A673 (cell line): ENCODE data around the gene BRSK1. TPM values are rescaled to one million over a fixed set of nuclear protein-coding genes. Genes with fewer than 3 reads are reported as not detected.

Experiments used
- BruUV-seq: library from RNA; stranded (reverse); fragments of 400-500 nt; replicated peaks from 2 replicates; lab custom pipeline; 2021; lab: Mats Ljungman, UMichigan
- CTCF ChIA-PET: fragments of 300-600 bp; sonication (Branson Sonifier 250); formaldehyde crosslinking; loops from one replicate; lab custom pipeline; 2022; ENCODE audit warnings: antibody characterized with exemption; lab: Charles Lee
- POLR2A ChIA-PET: fragments of 300-600 bp; sonication (Branson Sonifier 250); formaldehyde crosslinking; loops from one replicate; lab custom pipeline; 2022; ENCODE audit warnings: antibody characterized with exemption; ENCODE audit not compliant: low non-redundant PET; lab: Charles Lee
- DNase-seq: peaks from one replicate; pipeline ENCODE4 v3.0.0-alpha.2; 2015; ENCODE audit warnings: low spot score
- H3K27ac ChIP-seq: fragments of 200-600 bp; sonication (generic); 2 replicates; pipeline ENCODE4 v1.5.1; 2016; ENCODE audit warnings: mixed run types, low read depth, mild to moderate bottlenecking, mixed read lengths, antibody characterized with exemption, low read length; ENCODE audit not compliant: poor library complexity, severe bottlenecking
- H3K27me3 ChIP-seq: fragments of 200-600 bp; sonication (generic); replicated peaks from 2 replicates; pipeline ENCODE4 v1.6.1; 2017; ENCODE audit warnings: mixed run types, low read depth, mild to moderate bottlenecking, mixed read lengths, antibody characterized with exemption, low read length; ENCODE audit not compliant: insufficient read depth, poor library complexity
- H3K36me3 ChIP-seq: fragments of 200-600 bp; sonication (generic); 2 replicates; pipeline ENCODE4 v1.6.1; 2016; ENCODE audit warnings: mixed run types, mild to moderate bottlenecking, mixed read lengths, antibody characterized with exemption, low read length; ENCODE audit not compliant: insufficient read depth, poor library complexity, severe bottlenecking
- H3K4me1 ChIP-seq: fragments of 200-600 bp; sonication (generic); 2 replicates; pipeline ENCODE4 v1.6.1; 2017; ENCODE audit warnings: mixed run types, mild to moderate bottlenecking, mixed read lengths, antibody characterized with exemption, low read length; ENCODE audit not compliant: insufficient read depth, poor library complexity, severe bottlenecking
- H3K4me3 ChIP-seq: fragments of 200-600 bp; sonication (generic); 2 replicates; pipeline ENCODE4 v1.5.1; 2016; ENCODE audit warnings: low read depth, mixed run types, mild to moderate bottlenecking, mixed read lengths, low read length; ENCODE audit not compliant: poor library complexity, severe bottlenecking
- H3K9me3 ChIP-seq: fragments of 200-600 bp; sonication (generic); 2 replicates; pipeline ENCODE4 v1.6.1; 2016; ENCODE audit warnings: mixed run types, low read depth, mild to moderate bottlenecking, mixed read lengths, antibody characterized with exemption, low read length; ENCODE audit not compliant: poor library complexity, severe bottlenecking
- EZH2 ChIP-seq: fragments of 200-600 bp; sonication (generic); IDR thresholded peaks from 2 replicates; pipeline ENCODE4 v1.6.1; 2017; ENCODE audit warnings: borderline replicate concordance, low read depth, mild to moderate bottlenecking, mixed read lengths, antibody characterized with exemption, low read length; ENCODE audit not compliant: poor library complexity, severe bottlenecking
- intact Hi-C: fragments of 100-400 bp; cut with micrococcal nuclease; formaldehyde crosslinking; loops from one replicate; pipeline ENCODE4 v1.10.0; 2022; ENCODE audit not compliant: unreplicated experiment
- total RNA-seq: library from RNA; stranded (reverse); gene quantifications from 2 replicates; pipeline ENCODE4 v1.2.3, GENCODE V29; 2021
- TF ChIP-seq, protein P1 (sequence below): fragments of 300-800, 200-600 bp; sonication (generic); conservative IDR thresholded peaks from 2 replicates; pipeline ENCODE4 v1.5.1; 2017; ENCODE audit warnings: low read depth, mild to moderate bottlenecking, antibody characterized with exemption, low read length, moderate library complexity, mixed read lengths

Gene BRSK1
- total RNA-seq, 1 experiment from 2014 or later = 30.5 TPM

DNA sequence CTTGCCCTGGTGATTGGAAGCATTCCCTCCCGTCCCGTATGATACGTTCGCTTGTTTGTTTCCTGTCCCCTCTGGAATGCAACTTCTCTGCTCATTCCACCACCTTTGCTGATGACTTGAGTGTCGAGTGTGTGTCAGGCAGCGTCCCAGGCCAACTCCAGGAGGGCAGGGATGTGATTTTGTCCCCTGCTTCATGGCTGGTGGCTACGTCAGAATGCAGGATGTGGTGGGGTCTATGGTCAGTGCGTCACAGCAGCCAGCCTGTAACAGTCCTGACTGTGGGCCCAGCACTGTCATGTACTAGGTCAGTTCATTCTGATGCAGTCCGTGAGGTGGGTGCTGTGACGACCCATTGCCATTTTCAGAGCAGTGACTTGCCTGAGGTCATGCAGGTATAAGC is 16.2 kb downstream of the BRSK1 start:
- CTCF ChIA-PET = no interaction called here
- POLR2A ChIA-PET = no interaction called here
- no peaks in the 10 kb centered on the region for H3K27me3 ChIP-seq
- H3K9me3 ChIP-seq = no peaks in the 10 kb centered on the region
- no peak for TF ChIP-seq EZH2
- TF ChIP-seq, protein P1, sequence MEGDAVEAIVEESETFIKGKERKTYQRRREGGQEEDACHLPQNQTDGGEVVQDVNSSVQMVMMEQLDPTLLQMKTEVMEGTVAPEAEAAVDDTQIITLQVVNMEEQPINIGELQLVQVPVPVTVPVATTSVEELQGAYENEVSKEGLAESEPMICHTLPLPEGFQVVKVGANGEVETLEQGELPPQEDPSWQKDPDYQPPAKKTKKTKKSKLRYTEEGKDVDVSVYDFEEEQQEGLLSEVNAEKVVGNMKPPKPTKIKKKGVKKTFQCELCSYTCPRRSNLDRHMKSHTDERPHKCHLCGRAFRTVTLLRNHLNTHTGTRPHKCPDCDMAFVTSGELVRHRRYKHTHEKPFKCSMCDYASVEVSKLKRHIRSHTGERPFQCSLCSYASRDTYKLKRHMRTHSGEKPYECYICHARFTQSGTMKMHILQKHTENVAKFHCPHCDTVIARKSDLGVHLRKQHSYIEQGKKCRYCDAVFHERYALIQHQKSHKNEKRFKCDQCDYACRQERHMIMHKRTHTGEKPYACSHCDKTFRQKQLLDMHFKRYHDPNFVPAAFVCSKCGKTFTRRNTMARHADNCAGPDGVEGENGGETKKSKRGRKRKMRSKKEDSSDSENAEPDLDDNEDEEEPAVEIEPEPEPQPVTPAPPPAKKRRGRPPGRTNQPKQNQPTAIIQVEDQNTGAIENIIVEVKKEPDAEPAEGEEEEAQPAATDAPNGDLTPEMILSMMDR = no peak
- BruUV-seq = no TSS peak
- peaks cover 4% of the 10 kb centered on the region for H3K4me1 ChIP-seq
- no peak for DNase-seq
- H3K27ac ChIP-seq = no peak overlapping the region
- intact Hi-C loops = loop anchor here (10.0 kb wide), 1 partner anchor 85 kb away; the partner anchor contains the start of genes RPL28 and TMEM238
- peaks cover 21% of the 10 kb centered on the region for H3K36me3 ChIP-seq
- H3K4me3 ChIP-seq = no peak overlapping the region

DNA sequence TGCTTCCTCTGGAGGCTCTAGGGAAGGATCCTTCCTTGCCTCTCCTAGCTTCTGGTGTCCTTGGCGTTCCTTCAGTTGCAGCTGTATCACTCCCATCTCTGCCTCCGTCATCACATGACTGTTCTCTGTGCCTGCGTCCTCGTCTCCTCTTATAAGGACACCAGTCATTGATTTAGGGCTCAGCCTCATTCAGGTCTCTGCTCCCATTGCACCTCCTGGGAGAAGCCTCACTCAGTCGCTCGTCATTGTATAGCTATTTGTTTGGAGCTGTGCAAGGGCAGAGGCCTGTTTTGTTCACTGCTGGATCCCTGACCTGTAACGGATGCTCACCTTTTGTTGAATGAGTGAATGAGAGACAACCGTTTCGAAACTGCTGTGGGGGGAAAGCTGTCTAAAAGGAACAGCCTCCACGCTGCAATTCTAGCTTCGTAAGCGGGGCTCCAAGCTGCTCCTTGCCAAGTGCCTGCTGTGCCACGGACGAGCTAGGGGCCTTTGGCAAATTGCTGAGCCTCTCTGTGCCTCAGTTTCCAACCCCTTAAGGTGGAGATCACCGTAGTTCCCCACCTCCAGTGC is 17.2 kb downstream of the BRSK1 start:
- CTCF ChIA-PET = interaction anchor here (0.5 to 1.5 kb wide), 6 partner anchors 9 to 160 kb away, joined by 3 to 7 read pairs (median 4); partner anchors contain the start of genes DNAAF3, HSPBP1 and KMT5C
- Histone ChIP-seq H3K27ac (no peak overlapping the region), H3K36me3 (peaks cover 31% of the 10 kb centered on the region), H3K4me3 (no peak overlapping the region), H3K9me3 (no peaks in the 10 kb centered on the region), H3K27me3 (no peaks in the 10 kb centered on the region), H3K4me1 (peaks cover 4% of the 10 kb centered on the region)
- BruUV-seq = no TSS peak
- POLR2A ChIA-PET = interaction anchor here (0.6 to 0.7 kb wide), 4 partner anchors 13 to 107 kb away, joined by 3 to 11 read pairs (median 6); partner anchors contain the start of genes HSPBP1, KMT5C and UBE2S
- TF ChIP-seq EZH2 = no peak
- TF ChIP-seq, protein P1 = no peak
- no peak for DNase-seq
- intact Hi-C loops = loop anchor here (10.0 kb wide), 1 partner anchor 84 kb away; the partner anchor contains the start of genes RPL28 and TMEM238

DNA sequence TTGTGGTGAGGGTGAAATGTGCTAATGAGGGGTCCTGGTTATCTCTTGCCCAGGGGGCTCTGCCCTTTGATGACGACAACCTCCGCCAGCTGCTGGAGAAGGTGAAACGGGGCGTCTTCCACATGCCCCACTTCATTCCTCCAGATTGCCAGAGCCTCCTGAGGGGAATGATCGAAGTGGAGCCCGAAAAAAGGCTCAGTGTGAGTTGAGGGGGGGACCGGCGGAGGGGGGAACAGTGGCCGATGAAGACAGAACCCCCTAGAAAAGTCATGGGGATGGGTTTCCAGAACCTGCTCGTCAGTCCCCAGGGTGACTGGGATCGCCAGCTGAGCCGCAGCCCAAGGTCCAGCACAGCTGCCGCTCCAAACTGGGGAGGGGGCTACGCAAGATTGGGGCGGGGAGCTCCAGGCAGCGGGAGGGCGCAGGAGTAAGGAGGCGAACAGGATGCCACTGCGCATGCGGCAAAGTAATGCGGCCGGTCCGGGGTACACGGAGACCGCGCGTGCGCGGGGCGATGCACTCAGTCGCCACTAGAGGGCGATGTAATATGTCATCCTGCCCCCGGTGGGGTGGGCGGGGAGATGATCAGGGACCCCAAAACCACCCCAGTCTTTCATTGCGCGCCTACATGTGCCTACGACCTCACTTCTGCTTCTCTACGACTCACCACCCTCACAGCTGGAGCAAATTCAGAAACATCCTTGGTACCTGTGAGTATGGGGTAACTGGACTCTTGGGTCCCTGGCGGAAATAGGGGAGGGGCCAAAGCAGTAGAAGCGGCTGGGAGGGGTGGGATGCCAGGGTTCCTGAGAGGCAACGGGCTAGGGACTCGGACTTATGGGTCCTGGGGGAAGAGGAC is 17.9 kb downstream of the BRSK1 start:
- no TSS peak for BruUV-seq
- peak; percentile 88 for DNase-seq
- peaks cover 38% of the 10 kb centered on the region for H3K36me3 ChIP-seq
- H3K9me3 ChIP-seq = no peaks in the 10 kb centered on the region
- intact Hi-C loops = loop anchor here (10.0 kb wide), 1 partner anchor 83 kb away; the partner anchor contains the start of genes RPL28 and TMEM238
- no peak overlapping the region for H3K27ac ChIP-seq
- H3K27me3 ChIP-seq = no peaks in the 10 kb centered on the region
- H3K4me1 ChIP-seq = peaks cover 4% of the 10 kb centered on the region
- CTCF ChIA-PET = interaction anchor here (0.5 to 1.5 kb wide), 6 partner anchors 9 to 161 kb away, joined by 3 to 7 read pairs (median 4); partner anchors contain the start of genes DNAAF3, HSPBP1 and KMT5C
- TF ChIP-seq, protein P1 = peak; percentile 98
- TF ChIP-seq EZH2 = no peak
- H3K4me3 ChIP-seq = peak overlapping the region; percentile 33
- POLR2A ChIA-PET = interaction anchor here (0.6 to 0.7 kb wide), 2 partner anchors 22 to 38 kb away, joined by 3 to 11 read pairs; partner anchors contain the start of genes HSPBP1 and KMT5C
